H1 (cell line): Measurements from ENCODE around the gene C1orf146. TPM values are rescaled to one million over a fixed set of nuclear protein-coding genes. Genes with fewer than 3 reads are reported as not detected.
"Not testable (repeated sequence)": the region's sequence is repeated elsewhere in the genome, so short reads cannot be mapped to it uniquely, and the experiment has no call there.

ENCODE experiments used
- CTCF ChIA-PET: fragments of 300-600 bp; sonication (Branson Sonifier 250); formaldehyde crosslinking; loops from one replicate; lab custom pipeline; 2021; ENCODE audit not compliant: partially characterized antibody; lab: Charles Lee
- POLR2A ChIA-PET: fragments of 300-600 bp; sonication (Branson Sonifier 250); formaldehyde crosslinking; loops from one replicate; lab custom pipeline; 2021; ENCODE audit warnings: inconsistent platforms; ENCODE audit not compliant: partially characterized antibody; lab: Charles Lee
- DNase-seq, 2 experiments: peaks; one replicate each; pipeline versions ENCODE4 v3.0.0 to v3.0.0-alpha.2; 2010 to 2022; ENCODE audit warnings: low spot score in 2 of 2, low read depth in 1 of 2, mixed read lengths in 1 of 2
- FAIRE-seq: peaks from 2 replicates; lab custom pipeline; 2011; peaks lifted over from hg19 to GRCh38; lab: Jason Lieb, UNC
- H2AFZ ChIP-seq: 2 replicates; pipeline ENCODE4 v1.8.1; 2012; ENCODE audit warnings: low read length, inconsistent platforms
- H2AK5ac ChIP-seq: 2 replicates; pipeline ENCODE4 v1.6.1; 2013; ENCODE audit warnings: low read depth, low read length
- H2BK120ac ChIP-seq: replicated peaks from 2 replicates; pipeline ENCODE3; 2013; ENCODE audit warnings: low read depth, low read length, inconsistent platforms
- H2BK12ac ChIP-seq: 2 replicates; pipeline ENCODE4 v1.6.1; 2013; ENCODE audit warnings: low read depth, low read length
- H2BK15ac ChIP-seq: 2 replicates; pipeline ENCODE4 v1.6.1; 2013; ENCODE audit warnings: low read length
- H2BK20ac ChIP-seq: 2 replicates; pipeline ENCODE4 v1.6.1; 2013; ENCODE audit warnings: low read length
- H2BK5ac ChIP-seq: 2 replicates; pipeline ENCODE4 v1.6.1; 2013; ENCODE audit warnings: low read depth, low read length
- H3K14ac ChIP-seq: 2 replicates; pipeline ENCODE4 v1.6.1; 2013; ENCODE audit warnings: inconsistent platforms; ENCODE audit not compliant: insufficient read length
- H3K18ac ChIP-seq: 2 replicates; pipeline ENCODE4 v1.6.1; 2013; ENCODE audit warnings: low read length; ENCODE audit errors: extremely low read depth
- H3K23ac ChIP-seq: 2 replicates; pipeline ENCODE4 v1.6.1; 2013; ENCODE audit warnings: inconsistent platforms; ENCODE audit not compliant: insufficient read length
- H3K23me2 ChIP-seq: 2 replicates; pipeline ENCODE4 v1.6.1; 2013; ENCODE audit warnings: low read depth, low read length
- H3K27ac ChIP-seq: 2 replicates; pipeline ENCODE4 v1.6.1; 2011; ENCODE audit warnings: low read depth, low read length, inconsistent platforms
- H3K27me3 ChIP-seq, 4 experiments: replicated peaks in 1 of 4; 1 replicate in 1 of 4; 2 replicates in 3 of 4; pipeline versions ENCODE4 v1.6.1 to v1.8.1; 2011 to 2013; ENCODE audit warnings: low read length in 3 of 4, mild to moderate bottlenecking in 3 of 4, inconsistent platforms in 2 of 4, mixed read lengths in 2 of 4, moderate library complexity in 1 of 4; ENCODE audit not compliant: control insufficient read depth in 3 of 4, insufficient read depth in 3 of 4; ENCODE audit errors: extremely low read depth in 1 of 4
- H3K36me3 ChIP-seq, 4 experiments: 2 replicates each; pipeline versions ENCODE4 v1.6.1 to v1.8.1; 2011 to 2013; ENCODE audit warnings: mild to moderate bottlenecking in 4 of 4, low read length in 3 of 4, moderate library complexity in 2 of 4, control low read depth in 1 of 4, inconsistent platforms in 1 of 4; ENCODE audit not compliant: insufficient read depth in 4 of 4, control insufficient read depth in 2 of 4
- H3K4ac ChIP-seq: replicated peaks from 2 replicates; pipeline ENCODE3; 2013; ENCODE audit warnings: low read length, low read depth, mixed read lengths, inconsistent platforms; ENCODE audit not compliant: insufficient read length
- H3K4me1 ChIP-seq, 4 experiments: replicated peaks in 1 of 4; 1 replicate in 1 of 4; 2 replicates in 3 of 4; pipeline versions ENCODE4 v1.6.1 to v1.8.1; 2011 to 2013; ENCODE audit warnings: low read length in 3 of 4, inconsistent platforms in 2 of 4, mixed read lengths in 1 of 4; ENCODE audit not compliant: insufficient read depth in 4 of 4, control insufficient read depth in 3 of 4
- H3K4me2 ChIP-seq, 2 experiments: 2 replicates each; pipeline versions ENCODE4 v1.6.1 to v1.8.1; 2011 to 2013; ENCODE audit warnings: low read depth in 2 of 2, low read length in 2 of 2, control low read depth in 1 of 2, inconsistent platforms in 1 of 2, mild to moderate bottlenecking in 1 of 2; ENCODE audit not compliant: insufficient read depth in 1 of 2
- H3K4me3 ChIP-seq, 4 experiments: fragments of 200-600, 300-600 bp in 1 of 4; sonication (generic), shearing (Covaris generic), sonication (Bioruptor Twin) in 1 of 4; 2 replicates each; pipeline versions ENCODE4 v1.5.1 to v1.8.1; 2011 to 2016; ENCODE audit warnings: low read length in 4 of 4, low read depth in 3 of 4, control low read depth in 2 of 4, inconsistent platforms in 2 of 4, mild to moderate bottlenecking in 2 of 4, mixed read lengths in 1 of 4, moderate library complexity in 1 of 4; ENCODE audit not compliant: insufficient read depth in 2 of 4; ENCODE audit errors: extremely low read depth in 1 of 4
- H3K56ac ChIP-seq: replicated peaks from 2 replicates; pipeline ENCODE3; 2013; ENCODE audit warnings: low read depth, mild to moderate bottlenecking, mixed read lengths, low read length, inconsistent platforms; ENCODE audit not compliant: insufficient read length
- H3K79me1 ChIP-seq: 2 replicates; pipeline ENCODE4 v1.6.1; 2013; ENCODE audit warnings: low read depth, low read length, control low read depth
- H3K79me2 ChIP-seq, 2 experiments: 2 replicates each; pipeline versions ENCODE4 v1.6.1 to v1.8.1; 2012 to 2013; ENCODE audit warnings: low read length in 2 of 2, mild to moderate bottlenecking in 2 of 2, inconsistent platforms in 1 of 2; ENCODE audit not compliant: insufficient read depth in 2 of 2, control insufficient read depth in 1 of 2
- H3K9ac ChIP-seq, 4 experiments: replicated peaks in 1 of 4; 1 replicate in 1 of 4; 2 replicates in 3 of 4; pipeline versions ENCODE4 v1.6.1 to v1.8.1; 2011 to 2013; ENCODE audit warnings: low read depth in 3 of 4, low read length in 3 of 4, control low read depth in 2 of 4, mild to moderate bottlenecking in 2 of 4, moderate library complexity in 2 of 4, inconsistent platforms in 1 of 4; ENCODE audit errors: extremely low read depth in 1 of 4
- H3K9me3 ChIP-seq, 2 experiments: 2 replicates each; pipeline versions ENCODE4 v1.6.1 to v1.8.1; 2012 to 2013; ENCODE audit warnings: mild to moderate bottlenecking in 2 of 2, moderate library complexity in 2 of 2, control low read depth in 1 of 2, inconsistent platforms in 1 of 2, low read depth in 1 of 2, low read length in 1 of 2, mixed read lengths in 1 of 2; ENCODE audit not compliant: insufficient read depth in 2 of 2
- H4K20me1 ChIP-seq, 2 experiments: replicated peaks in 1 of 2; 2 replicates each; pipeline versions ENCODE3 to v1.8.1; 2011 to 2013; ENCODE audit warnings: inconsistent platforms in 2 of 2, low read length in 2 of 2, mild to moderate bottlenecking in 1 of 2; ENCODE audit not compliant: insufficient read depth in 2 of 2, control insufficient read depth in 1 of 2
- H4K5ac ChIP-seq: 2 replicates; pipeline ENCODE4 v1.6.1; 2013; ENCODE audit warnings: low read length, low read depth, mixed read lengths, inconsistent platforms; ENCODE audit not compliant: insufficient read length
- H4K8ac ChIP-seq: 2 replicates; pipeline ENCODE4 v1.8.0; 2013; ENCODE audit warnings: mild to moderate bottlenecking, moderate library complexity, low read length, inconsistent platforms; ENCODE audit not compliant: insufficient read depth; ENCODE audit errors: extremely low read depth
- H4K91ac ChIP-seq: replicated peaks from 2 replicates; pipeline ENCODE3; 2013; ENCODE audit warnings: low read length, mixed read lengths, inconsistent platforms; ENCODE audit not compliant: insufficient read length
- CREB1 ChIP-seq: IDR thresholded peaks from 2 replicates; pipeline ENCODE4 v1.6.1; 2012; ENCODE audit warnings: inconsistent platforms
- KDM4A ChIP-seq: IDR thresholded peaks from one replicate; pipeline ENCODE4 v1.7.1; 2012; ENCODE audit warnings: low read depth, mild to moderate bottlenecking, moderate library complexity, low read length, inconsistent platforms; ENCODE audit not compliant: severe bottlenecking
- WGBS, 2 experiments: shearing (Covaris generic) in 1 of 2; methylation state at CpG; one replicate each; pipeline versions ENCODE4 v1.1.6 to v1.1.7; 2013 to 2015; ENCODE audit warnings: low lambda C conversion rate in 2 of 2, mixed read lengths in 2 of 2, inconsistent platforms in 1 of 2, low coverage in 1 of 2, missing lambda C conversion rate in 1 of 2; ENCODE audit not compliant: insufficient replicate concordance in 2 of 2, insufficient coverage in 1 of 2, insufficient read length in 1 of 2; ENCODE audit errors: extremely low coverage in 1 of 2, missing lambda C conversion rate in 1 of 2; 5-methylcytosine and 5-hydroxymethylcytosine counted together
- polyA plus RNA-seq, 7 experiments: library from polyadenylated mRNA; depleted of rRNA in 3 of 7; stranded (reverse) in 5 of 7; unstranded in 2 of 7; fragments of >200 nt in 5 of 7; fragments of 200-250 nt in 2 of 7; gene quantifications; 1 replicate in 5 of 7; 2 replicates in 1 of 7; 4 replicates in 1 of 7; pipeline versions ENCODE4 v1.2.1 to v1.2.3, GENCODE V29; 2011 to 2013; ENCODE audit warnings: missing spikeins in 2 of 7, mixed read lengths in 2 of 7
- total RNA-seq: library from RNA; stranded (reverse); fragmentation: NEBNext Ultra II Directional; extraction: Animal tissue kit (Norgen Biotek cat#: 25700); gene quantifications from 2 replicates; pipeline ENCODE4 v1.2.1, GENCODE V29; 2021

C1orf146 gene
- total and polyA plus RNA-seq, 2 of the 8 experiments (the other 6 are each of a cell fraction or from before 2014, with no cell fraction given): not detected

DNA sequence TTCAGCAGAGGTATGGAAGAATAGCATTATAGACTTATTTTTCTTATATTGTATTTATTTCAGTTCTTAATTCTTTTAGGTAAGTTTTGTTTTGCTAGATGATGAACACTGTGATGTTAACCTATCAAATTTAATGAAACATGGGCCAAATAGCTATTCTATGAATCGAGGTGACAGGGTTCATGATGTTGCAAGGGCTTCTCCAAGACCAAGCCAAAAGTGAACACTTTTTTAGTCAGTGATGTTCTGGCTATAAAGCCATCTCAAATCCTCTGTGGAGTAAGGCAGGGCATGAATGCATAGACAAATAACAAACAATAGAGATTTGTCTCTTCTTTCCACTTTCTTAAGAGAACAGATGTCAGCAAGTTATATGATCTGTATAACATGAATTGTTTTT lies 26.7 kb downstream of the C1orf146 start (continued):
- no peak for TF ChIP-seq KDM4A
- no peak for TF ChIP-seq CREB1

DNA sequence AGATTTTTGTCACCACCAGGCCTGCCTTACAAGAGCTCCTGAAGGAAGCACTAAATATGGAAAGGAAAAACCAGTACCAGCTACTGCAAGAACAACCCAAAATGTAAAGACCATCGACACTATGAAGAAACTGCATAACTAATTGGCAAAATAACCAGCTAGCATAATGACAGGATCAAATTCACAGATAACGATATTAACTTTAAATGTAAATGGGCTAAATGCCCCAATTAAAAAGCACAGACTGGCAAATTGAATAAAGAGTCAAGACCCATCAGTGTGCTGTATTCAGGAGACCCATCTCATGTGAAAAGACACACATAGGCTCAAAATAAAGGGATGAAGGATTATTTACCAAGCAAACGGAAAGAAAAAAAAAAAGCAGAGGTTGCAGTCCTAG lies 37.0 kb downstream of the C1orf146 start:
- H3K14ac ChIP-seq, FAIRE-seq, POLR2A ChIA-PET, H3K9ac ChIP-seq, H2BK12ac ChIP-seq, H3K23ac ChIP-seq, H2BK20ac ChIP-seq, H3K79me2 ChIP-seq, H3K4me1 ChIP-seq, H3K56ac ChIP-seq, H4K8ac ChIP-seq, H2BK120ac ChIP-seq, H3K4ac ChIP-seq, H3K23me2 ChIP-seq, H4K5ac ChIP-seq, H3K79me1 ChIP-seq, H2AK5ac ChIP-seq, H3K4me2 ChIP-seq, H3K4me3 ChIP-seq, H2AFZ ChIP-seq, H2BK15ac ChIP-seq, H4K91ac ChIP-seq, H3K9me3 ChIP-seq, H2BK5ac ChIP-seq, H3K27me3 ChIP-seq, H3K18ac ChIP-seq, DNase-seq, H4K20me1 ChIP-seq, H3K27ac ChIP-seq: not testable (repeated sequence)
- WGBS, 2 experiments: 77% methylated on average over 3 of the region's 3 CpGs; no CpG with 5 or more reads in 1 of the 2 experiments
- H3K36me3 ChIP-seq: peaks cover 0 to 16% (median 4%) of the 10 kb centered on the region in 4 experiments; a peak in 3 of 8 replicates
- CTCF ChIA-PET: interaction anchor here (0.6 kb wide), 1 partner anchor 196 kb away, joined by 3 read pairs; no protein-coding TSS in a partner anchor
